HL-60 (cell line): ENCODE results near the gene CCR9.

Source experiments
- DNase-seq, 2 experiments: peaks; one replicate each; pipeline ENCODE4 v3.0.0-alpha.2; 2010 to 2020; ENCODE audit warnings: low read depth in 1 of 2, low spot score in 1 of 2
- H3K27ac ChIP-seq: fragments of 250-450 bp; sonication (Bioruptor Pico); replicated peaks from 2 replicates; pipeline ENCODE4 v1.5.1; 2020; ENCODE audit warnings: mild to moderate bottlenecking, moderate library complexity
- H3K27me3 ChIP-seq: fragments of 250-450 bp; sonication (Bioruptor Pico); 2 replicates; pipeline ENCODE4 v1.5.1; 2021; ENCODE audit warnings: mild to moderate bottlenecking, moderate library complexity; ENCODE audit not compliant: insufficient read depth, poor library complexity, severe bottlenecking
- H3K4me3 ChIP-seq: replicated peaks from 2 replicates; pipeline ENCODE4 v1.5.1; 2011; ENCODE audit warnings: mild to moderate bottlenecking, control low read depth, low read length; ENCODE audit not compliant: insufficient read depth
- GABPA ChIP-seq: IDR thresholded peaks from 2 replicates; pipeline ENCODE4 v1.6.1; 2012; ENCODE audit warnings: low read depth
- POLR2AphosphoS5 ChIP-seq: IDR thresholded peaks from 2 replicates; pipeline ENCODE4 v1.6.1; 2012; ENCODE audit warnings: low read depth
- SPI1 ChIP-seq: IDR thresholded peaks from 2 replicates; pipeline ENCODE4 v1.6.1; 2012; ENCODE audit warnings: low read depth, mild to moderate bottlenecking, borderline replicate concordance
- TF ChIP-seq, protein P1 (sequence below): IDR thresholded peaks from one replicate; pipeline ENCODE4 v1.5.1; 2011; ENCODE audit warnings: low read length, control low read depth, inconsistent platforms; ENCODE audit not compliant: insufficient read depth
- TF ChIP-seq, protein P2 (sequence below): IDR thresholded peaks from 2 replicates; pipeline ENCODE4 v1.6.1; 2012; ENCODE audit warnings: low read depth; ENCODE audit not compliant: insufficient replicate concordance

Gene CCR9

GRCh38 chr3:45948311-45948781 is 62.0 kb downstream of the CCR9 start:
- Histone ChIP-seq H3K27me3 (no peaks in the 10 kb centered on the region), H3K4me3 (no peak overlapping the region), H3K27ac (no peak overlapping the region)
- TF ChIP-seq GABPA (no peak), SPI1 (no peak), POLR2AphosphoS5 (no peak)
- TF ChIP-seq, protein P1, sequence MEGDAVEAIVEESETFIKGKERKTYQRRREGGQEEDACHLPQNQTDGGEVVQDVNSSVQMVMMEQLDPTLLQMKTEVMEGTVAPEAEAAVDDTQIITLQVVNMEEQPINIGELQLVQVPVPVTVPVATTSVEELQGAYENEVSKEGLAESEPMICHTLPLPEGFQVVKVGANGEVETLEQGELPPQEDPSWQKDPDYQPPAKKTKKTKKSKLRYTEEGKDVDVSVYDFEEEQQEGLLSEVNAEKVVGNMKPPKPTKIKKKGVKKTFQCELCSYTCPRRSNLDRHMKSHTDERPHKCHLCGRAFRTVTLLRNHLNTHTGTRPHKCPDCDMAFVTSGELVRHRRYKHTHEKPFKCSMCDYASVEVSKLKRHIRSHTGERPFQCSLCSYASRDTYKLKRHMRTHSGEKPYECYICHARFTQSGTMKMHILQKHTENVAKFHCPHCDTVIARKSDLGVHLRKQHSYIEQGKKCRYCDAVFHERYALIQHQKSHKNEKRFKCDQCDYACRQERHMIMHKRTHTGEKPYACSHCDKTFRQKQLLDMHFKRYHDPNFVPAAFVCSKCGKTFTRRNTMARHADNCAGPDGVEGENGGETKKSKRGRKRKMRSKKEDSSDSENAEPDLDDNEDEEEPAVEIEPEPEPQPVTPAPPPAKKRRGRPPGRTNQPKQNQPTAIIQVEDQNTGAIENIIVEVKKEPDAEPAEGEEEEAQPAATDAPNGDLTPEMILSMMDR = no peak
- TF ChIP-seq, protein P2, sequence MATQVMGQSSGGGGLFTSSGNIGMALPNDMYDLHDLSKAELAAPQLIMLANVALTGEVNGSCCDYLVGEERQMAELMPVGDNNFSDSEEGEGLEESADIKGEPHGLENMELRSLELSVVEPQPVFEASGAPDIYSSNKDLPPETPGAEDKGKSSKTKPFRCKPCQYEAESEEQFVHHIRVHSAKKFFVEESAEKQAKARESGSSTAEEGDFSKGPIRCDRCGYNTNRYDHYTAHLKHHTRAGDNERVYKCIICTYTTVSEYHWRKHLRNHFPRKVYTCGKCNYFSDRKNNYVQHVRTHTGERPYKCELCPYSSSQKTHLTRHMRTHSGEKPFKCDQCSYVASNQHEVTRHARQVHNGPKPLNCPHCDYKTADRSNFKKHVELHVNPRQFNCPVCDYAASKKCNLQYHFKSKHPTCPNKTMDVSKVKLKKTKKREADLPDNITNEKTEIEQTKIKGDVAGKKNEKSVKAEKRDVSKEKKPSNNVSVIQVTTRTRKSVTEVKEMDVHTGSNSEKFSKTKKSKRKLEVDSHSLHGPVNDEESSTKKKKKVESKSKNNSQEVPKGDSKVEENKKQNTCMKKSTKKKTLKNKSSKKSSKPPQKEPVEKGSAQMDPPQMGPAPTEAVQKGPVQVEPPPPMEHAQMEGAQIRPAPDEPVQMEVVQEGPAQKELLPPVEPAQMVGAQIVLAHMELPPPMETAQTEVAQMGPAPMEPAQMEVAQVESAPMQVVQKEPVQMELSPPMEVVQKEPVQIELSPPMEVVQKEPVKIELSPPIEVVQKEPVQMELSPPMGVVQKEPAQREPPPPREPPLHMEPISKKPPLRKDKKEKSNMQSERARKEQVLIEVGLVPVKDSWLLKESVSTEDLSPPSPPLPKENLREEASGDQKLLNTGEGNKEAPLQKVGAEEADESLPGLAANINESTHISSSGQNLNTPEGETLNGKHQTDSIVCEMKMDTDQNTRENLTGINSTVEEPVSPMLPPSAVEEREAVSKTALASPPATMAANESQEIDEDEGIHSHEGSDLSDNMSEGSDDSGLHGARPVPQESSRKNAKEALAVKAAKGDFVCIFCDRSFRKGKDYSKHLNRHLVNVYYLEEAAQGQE = no peak
- DNase-seq = no peak

- H3K27ac ChIP-seq = no peak overlapping the region
- TF ChIP-seq, protein P2 = no peak
- TF ChIP-seq, protein P1 = no peak
- TF ChIP-seq POLR2AphosphoS5 (no peak), GABPA (no peak), SPI1 (no peak)
- no peak overlapping the region for H3K4me3 ChIP-seq
- no peaks in the 10 kb centered on the region for H3K27me3 ChIP-seq
- no peak for DNase-seq
Observed at GRCh38 chr3:45948881-45949280, 62.5 kb downstream of the CCR9 start.

DNA sequence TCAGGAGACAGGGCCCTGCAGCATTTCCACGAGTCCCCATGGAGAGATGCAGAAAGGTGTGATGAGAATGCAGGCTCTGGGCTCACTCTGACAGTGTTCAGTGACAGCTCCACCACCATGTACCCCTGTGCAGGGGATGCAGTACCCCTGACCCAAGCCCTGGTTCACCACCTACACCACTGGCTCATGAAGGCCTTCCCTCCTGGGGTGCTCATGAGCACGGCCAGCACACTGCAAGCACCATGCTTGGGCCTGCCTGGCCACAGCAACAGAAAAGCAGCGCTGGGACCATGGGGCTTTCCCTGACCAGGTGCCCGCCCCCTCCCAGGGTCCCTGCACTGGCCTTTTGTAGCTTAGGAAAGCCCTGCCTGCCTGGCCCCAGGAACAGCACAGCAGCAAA is 63.1 kb downstream of the CCR9 start:
- TF ChIP-seq POLR2AphosphoS5 = no peak
- TF ChIP-seq SPI1 = no peak
- TF ChIP-seq GABPA = no peak
- TF ChIP-seq, protein P1 = no peak
- no peaks in the 10 kb centered on the region for H3K27me3 ChIP-seq
- DNase-seq = no peak
- no peak overlapping the region for H3K4me3 ChIP-seq
- no peak overlapping the region for H3K27ac ChIP-seq

- Histone ChIP-seq H3K27me3 (no peaks in the 10 kb centered on the region), H3K4me3 (no peak overlapping the region), H3K27ac (no peak overlapping the region)
- TF ChIP-seq POLR2AphosphoS5 (no peak), GABPA (no peak), SPI1 (no peak)
- TF ChIP-seq, protein P2 = no peak
- TF ChIP-seq, protein P1 = no peak
- DNase-seq = no peak
Observed at GRCh38 chr3:45950131-45950530, 63.8 kb downstream of the CCR9 start.
